ENCODE results near the gene SGO2. TPM values are rescaled to one million over a fixed set of nuclear protein-coding genes. Genes with fewer than 3 reads are reported as not detected.

The SGO2 gene
- total and polyA plus RNA-seq, 9 of the 15 experiments (the other 6 are each of a cell fraction or from before 2014, with no cell fraction given), result 14.5 to 25.9 (median 16.6) TPM

DNA sequence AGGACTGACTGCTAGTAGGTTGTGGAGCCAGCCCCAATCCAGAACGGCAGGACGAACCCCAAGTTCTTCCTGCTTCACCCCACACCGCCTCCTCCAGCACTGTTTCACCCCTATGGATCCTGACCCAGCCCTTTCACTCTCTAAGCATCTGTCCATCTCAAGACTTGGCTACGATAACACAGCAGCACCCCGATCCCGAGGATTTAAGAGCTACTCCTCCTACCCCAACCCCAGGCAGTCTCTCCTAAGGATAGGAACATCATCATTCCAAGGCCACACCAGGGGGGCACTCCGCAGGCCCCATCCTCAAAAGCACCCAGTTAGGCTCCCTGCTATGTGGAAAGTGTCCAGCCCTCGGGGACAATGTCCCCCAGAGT, 16.8 kb upstream of the SGO2 start:
- Histone ChIP-seq H3K79me2 (ENCODE audit: control insufficient read depth, insufficient read depth, low read length) (peaks cover 7% of the 10 kb centered on the region; the same call in 2 of the 3 replicates), H4K20me1 (replicated peaks; ENCODE audit: control insufficient read depth, insufficient read depth, low read length) (no peaks in the 10 kb centered on the region), H3K9me3 (replicated peaks; ENCODE audit: control insufficient read depth, insufficient read depth, low read depth, low read length) (no peaks in the 10 kb centered on the region), H3K27me3 (ENCODE audit: control insufficient read depth in 2 of 2, insufficient read depth in 2 of 2, low read length in 2 of 2) (no peaks in the 10 kb centered on the region), H2AFZ (ENCODE audit: low read depth, low read length) (peak overlapping the region; percentile 88), H3K4me2 (ENCODE audit: insufficient read depth, low read length) (peak overlapping the region; percentile 85), H3K36me3 (ENCODE audit: control insufficient read depth, insufficient read depth, low read length) (no peaks in the 10 kb centered on the region), H3K9ac (ENCODE audit: insufficient read depth in 1 of 2, low read depth in 2 of 2, low read length in 2 of 2) (peak overlapping the region; percentile 90 to 91), H3K27ac (ENCODE audit: extremely low read depth, low read depth, low read length) (peak overlapping the region; percentile 80), H3K4me3 (peak overlapping the region; percentile 56), H3K4me1 (replicated peaks in 1 of 2; ENCODE audit: control insufficient read depth in 2 of 2, insufficient read depth in 2 of 2, low read length in 2 of 2) (peaks cover 0 to 4% of the 10 kb centered on the region in 2 experiments; a peak in 1 of 5 replicates), H3K9me1 (ENCODE audit: control insufficient read depth, insufficient read depth, low read length) (no peaks in the 10 kb centered on the region)
- BruUV-seq (replicated peaks), result TSS peak; percentile 71
- peak; percentile 46 for ATAC-seq
- TF ChIP-seq, protein P1, sequence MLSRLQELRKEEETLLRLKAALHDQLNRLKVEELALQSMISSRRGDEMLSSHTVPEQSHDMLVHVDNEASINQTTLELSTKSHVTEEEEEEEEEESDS (CRISPR knock-in tag; IDR thresholded peaks at IDR 0.05), result no peak
- TF ChIP-seq POLR2A (conservative IDR thresholded peaks at IDR 0.05) (no peak), NR1H2 (CRISPR knock-in tag; IDR thresholded peaks at IDR 0.05) (no peak), U2AF2 (optimal IDR thresholded peaks at IDR 0.05; ENCODE audit: low read depth, low read length) (no peak), CBX5 (IDR thresholded peaks at IDR 0.05; ENCODE audit: borderline replicate concordance, low read depth) (no peak), ZNF644 (tag; IDR thresholded peaks at IDR 0.05; ENCODE audit: low read depth) (no peak), STAG1 (CRISPR knock-in tag; IDR thresholded peaks at IDR 0.05; ENCODE audit: borderline replicate concordance) (no peak), ZFP30 (CRISPR knock-in tag; IDR thresholded peaks at IDR 0.05; ENCODE audit: borderline replicate concordance) (no peak), TARDBP (IDR thresholded peaks at IDR 0.05) (no peak)
- TF ChIP-seq, protein P2, sequence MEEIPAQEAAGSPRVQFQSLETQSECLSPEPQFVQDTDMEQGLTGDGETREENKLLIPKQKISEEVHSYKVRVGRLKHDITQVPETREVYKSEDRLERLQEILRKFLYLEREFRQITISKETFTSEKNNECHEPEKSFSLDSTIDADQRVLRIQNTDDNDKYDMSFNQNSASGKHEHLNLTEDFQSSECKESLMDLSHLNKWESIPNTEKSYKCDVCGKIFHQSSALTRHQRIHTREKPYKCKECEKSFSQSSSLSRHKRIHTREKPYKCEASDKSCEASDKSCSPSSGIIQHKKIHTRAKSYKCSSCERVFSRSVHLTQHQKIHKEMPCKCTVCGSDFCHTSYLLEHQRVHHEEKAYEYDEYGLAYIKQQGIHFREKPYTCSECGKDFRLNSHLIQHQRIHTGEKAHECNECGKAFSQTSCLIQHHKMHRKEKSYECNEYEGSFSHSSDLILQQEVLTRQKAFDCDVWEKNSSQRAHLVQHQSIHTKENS (CRISPR knock-in tag; IDR thresholded peaks at IDR 0.05), result no peak
- POLR2A ChIA-PET, result interaction anchor here (0.8 to 1.0 kb wide), 2 partner anchors 17 to 340 kb away, joined by 3 to 4 read pairs; partner anchors contain the start of gene SGO2
- in situ Hi-C loops (cut with MboI), result no loop called here
- CTCF ChIA-PET (ENCODE audit: low intra/inter-chr PET ratio), result no interaction called here
- peak; percentile 21 to 27 (median 25) for DNase-seq (ENCODE audit: extremely low read depth in 1 of 4, low spot score in 3 of 4)
- WGBS (ENCODE audit: insufficient coverage, low coverage, missing lambda C conversion rate), result 2% methylated on average over 5 of the region's 8 CpGs
- no peak for FAIRE-seq
- intact Hi-C loops (cut with micrococcal nuclease), result no loop called here

Data from K562 (cell line).